ENCODE results near the gene DLG1. TPM values are rescaled to one million over a fixed set of nuclear protein-coding genes. Genes with fewer than 3 reads are reported as not detected.

DLG1 gene
- polyA plus RNA-seq, 1 donor from 2014 or later = 43.9 TPM

GRCh38 chr3:196995646-196996355 is 302.6 kb downstream of the DLG1 start:
- Histone ChIP-seq H3K79me2 (replicated peaks; ENCODE audit: insufficient read depth, low read length) (no peaks in the 10 kb centered on the region), H2AFZ (ENCODE audit: low read depth, low read length) (no peak overlapping the region), H3K9ac (ENCODE audit: low read length) (no peak overlapping the region), H3K4me2 (ENCODE audit: low read length) (no peak overlapping the region), H4K20me1 (ENCODE audit: insufficient read depth) (no peaks in the 10 kb centered on the region), H3K9me2 (ENCODE audit: insufficient read depth, low read length) (no peaks in the 10 kb centered on the region), H3K27me3 (ENCODE audit: insufficient read depth, low read depth, low read length) (no peaks in the 10 kb centered on the region), H3K36me3 (ENCODE audit: insufficient read depth, low read length) (no peaks in the 10 kb centered on the region), H3K27ac (ENCODE audit: low read length) (no peak overlapping the region), H3F3A (ENCODE audit: insufficient read depth, low read length, poor library complexity, severe bottlenecking) (no peaks in the 10 kb centered on the region), H3K9me3 (ENCODE audit: low read length) (no peaks in the 10 kb centered on the region), H3K4me3 (ENCODE audit: low read length) (no peak overlapping the region)
- TF ChIP-seq EZH2 (IDR thresholded peaks at IDR 0.05; ENCODE audit: borderline replicate concordance, insufficient read depth, low read length, poor library complexity, severe bottlenecking) (no peak), CTCF (IDR thresholded peaks at IDR 0.05; ENCODE audit: poor library complexity, severe bottlenecking) (no peak), MXI1 (conservative IDR thresholded peaks at IDR 0.05; ENCODE audit: poor library complexity, severe bottlenecking) (no peak), TAF1 (IDR thresholded peaks at IDR 0.05; ENCODE audit: low read depth) (no peak), REST (IDR thresholded peaks at IDR 0.05; ENCODE audit: borderline replicate concordance) (no peak)

- TF ChIP-seq MXI1 (conservative IDR thresholded peaks at IDR 0.05; ENCODE audit: poor library complexity, severe bottlenecking) (no peak), RAD21 (conservative IDR thresholded peaks at IDR 0.05) (no peak), EP300 (conservative IDR thresholded peaks at IDR 0.05; ENCODE audit: poor library complexity, severe bottlenecking) (no peak), POLR2AphosphoS5 (IDR thresholded peaks at IDR 0.05) (no peak), REST (IDR thresholded peaks at IDR 0.05; ENCODE audit: borderline replicate concordance) (no peak), CTCF (IDR thresholded peaks at IDR 0.05; ENCODE audit: poor library complexity, severe bottlenecking) (no peak), TAF1 (IDR thresholded peaks at IDR 0.05; ENCODE audit: low read depth) (no peak), EZH2 (IDR thresholded peaks at IDR 0.05; ENCODE audit: borderline replicate concordance, insufficient read depth, low read length, poor library complexity, severe bottlenecking) (no peak), SMC3 (conservative IDR thresholded peaks at IDR 0.05; ENCODE audit: poor library complexity) (no peak)
- no peak overlapping the region for H3K4me3 ChIP-seq (ENCODE audit: low read length)
These were observed 303.4 kb downstream of the DLG1 start for GRCh38 chr3:196995027-196995426.

More at GRCh38 chr3:196995027-196995426, 303.4 kb downstream of the DLG1 start:
- H3K9me2 ChIP-seq (ENCODE audit: insufficient read depth, low read length) = no peaks in the 10 kb centered on the region
- no peak overlapping the region for H2AFZ ChIP-seq (ENCODE audit: low read depth, low read length)
- H3K4me2 ChIP-seq (ENCODE audit: low read length) = no peak overlapping the region
- no peak overlapping the region for H3K9ac ChIP-seq (ENCODE audit: low read length)
- H4K20me1 ChIP-seq (ENCODE audit: insufficient read depth) = no peaks in the 10 kb centered on the region
- H3K36me3 ChIP-seq (ENCODE audit: insufficient read depth, low read length) = no peaks in the 10 kb centered on the region
- H3K27me3 ChIP-seq (ENCODE audit: insufficient read depth, low read depth, low read length) = no peaks in the 10 kb centered on the region
- H3K27ac ChIP-seq (ENCODE audit: low read length) = no peak overlapping the region
- no peaks in the 10 kb centered on the region for H3K79me2 ChIP-seq (replicated peaks; ENCODE audit: insufficient read depth, low read length)
- H3F3A ChIP-seq (ENCODE audit: insufficient read depth, low read length, poor library complexity, severe bottlenecking) = no peaks in the 10 kb centered on the region
- no peaks in the 10 kb centered on the region for H3K9me3 ChIP-seq (ENCODE audit: low read length)

Data from neural cell (in vitro differentiated cells).